Limb (tissue), 2 donors: ENCODE measurements around the gene PAN3.

Source experiments
- DNase-seq, 2 donors: peaks; one replicate each; pipeline ENCODE4 v3.0.0-alpha.2; 2016; ENCODE audit errors: extremely low spot score in 2 of 2

The PAN3 gene

GRCh38 chr13:28299916-28300315 lies 161.6 kb downstream of the PAN3 start:
- no peak for DNase-seq

- no peak for DNase-seq
These were observed 163.5 kb downstream of the PAN3 start for GRCh38 chr13:28301839-28302238.

DNA sequence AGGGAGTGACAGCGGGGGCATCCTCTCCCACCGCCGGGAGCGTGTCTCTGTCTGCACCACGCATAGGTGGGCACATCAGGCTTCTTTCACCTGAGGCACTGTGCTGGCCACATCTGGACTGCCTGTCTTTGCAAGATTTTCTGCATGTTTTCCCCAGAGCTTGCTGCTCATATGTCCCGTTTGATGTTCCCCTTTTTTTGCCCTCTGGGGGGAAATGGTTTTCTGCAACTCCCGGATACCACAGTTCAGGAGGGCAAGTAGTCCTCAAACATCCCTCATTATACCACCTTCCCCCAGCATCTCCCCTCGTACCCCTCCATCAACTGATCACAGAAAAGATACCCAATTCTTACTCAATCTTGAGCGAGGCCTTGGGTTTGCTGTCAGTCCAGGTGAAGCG lies 168.0 kb downstream of the PAN3 start:
- no peak for DNase-seq

DNA sequence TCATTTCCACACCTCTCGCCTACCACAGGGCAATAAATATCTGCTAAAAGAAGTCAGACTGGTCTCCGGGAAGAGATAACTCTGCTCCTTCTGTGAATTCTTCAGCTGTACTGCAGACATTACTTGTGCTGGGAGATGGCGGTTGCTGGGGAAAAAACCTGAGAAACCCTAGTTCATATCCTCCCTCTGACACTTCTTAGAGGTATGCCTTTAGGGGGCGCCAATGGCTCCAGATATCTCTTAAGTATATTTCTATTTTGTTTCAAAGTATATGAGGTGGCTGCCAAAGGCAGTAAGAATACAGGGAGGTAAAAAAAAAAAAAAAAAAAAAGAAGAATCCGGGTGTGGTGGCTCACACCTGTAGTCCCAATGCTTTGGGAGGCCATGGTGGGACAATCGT lies 175.2 kb downstream of the PAN3 start:
- DNase-seq: no peak

- DNase-seq: no peak
These were observed 176.5 kb downstream of the PAN3 start for GRCh38 chr13:28314879-28315278.

DNA sequence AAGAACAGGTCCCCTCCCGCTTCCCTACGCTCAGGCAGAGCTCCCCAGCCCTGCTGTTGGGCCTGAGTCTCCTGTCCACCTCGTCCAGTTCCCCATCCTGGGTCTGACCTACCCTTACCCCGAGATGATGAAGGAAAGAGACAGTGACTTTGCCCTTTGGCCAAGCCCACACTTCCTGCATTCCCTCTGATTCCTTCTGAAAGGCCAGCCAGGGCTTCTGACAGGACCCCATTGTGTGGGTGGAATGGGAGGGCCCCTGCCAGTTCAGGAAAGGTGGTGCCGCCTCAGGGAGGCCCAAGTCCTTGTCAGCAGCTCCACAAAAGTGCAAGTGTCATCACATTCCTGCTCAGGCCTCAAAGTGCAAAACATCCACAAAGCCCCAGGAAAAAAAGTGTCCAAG lies 177.8 kb downstream of the PAN3 start:
- DNase-seq: no peak

DNA sequence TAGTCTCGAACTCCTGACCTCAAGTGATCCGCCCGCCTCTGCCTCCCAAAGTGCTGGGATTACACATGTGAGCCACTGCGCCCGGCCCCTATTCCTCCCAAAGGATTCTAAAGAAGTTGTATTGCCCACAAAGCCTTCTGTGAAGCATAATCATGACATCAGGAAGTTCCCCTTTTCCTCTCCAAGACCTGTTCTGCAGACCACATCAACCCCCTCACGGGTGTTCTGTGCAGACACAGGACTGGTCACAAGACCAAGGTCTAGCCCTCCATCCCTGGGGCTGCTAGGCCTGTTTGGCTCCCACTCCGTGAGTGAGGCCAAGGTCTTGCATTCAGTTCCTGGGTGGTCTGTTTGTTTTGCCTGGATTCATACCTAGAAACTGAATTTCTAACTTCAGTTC lies 178.5 kb downstream of the PAN3 start:
- no peak for DNase-seq

- peak; percentile 38 to 62 for DNase-seq
These were observed 180.2 kb downstream of the PAN3 start for GRCh38 chr13:28318496-28318895.

DNA sequence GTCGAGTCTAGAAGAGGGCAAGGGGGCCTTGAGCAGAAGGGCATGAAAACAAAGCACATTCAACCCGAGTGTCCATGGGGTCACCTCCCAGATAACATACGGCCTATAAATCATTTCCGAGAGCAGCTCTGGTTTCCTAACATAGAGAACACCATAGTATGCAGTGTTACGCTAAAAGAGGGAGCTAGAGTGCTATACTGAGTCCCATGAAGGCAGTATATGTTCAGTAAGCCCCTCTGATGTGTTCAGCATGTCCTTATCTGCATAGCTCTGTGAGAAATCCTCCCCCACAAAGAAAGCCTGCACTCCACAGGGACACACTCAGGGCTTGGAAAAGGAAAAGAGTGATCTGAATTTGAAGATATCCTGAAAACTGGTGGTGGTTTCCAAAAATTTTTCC lies 181.2 kb downstream of the PAN3 start:
- no peak for DNase-seq

DNA sequence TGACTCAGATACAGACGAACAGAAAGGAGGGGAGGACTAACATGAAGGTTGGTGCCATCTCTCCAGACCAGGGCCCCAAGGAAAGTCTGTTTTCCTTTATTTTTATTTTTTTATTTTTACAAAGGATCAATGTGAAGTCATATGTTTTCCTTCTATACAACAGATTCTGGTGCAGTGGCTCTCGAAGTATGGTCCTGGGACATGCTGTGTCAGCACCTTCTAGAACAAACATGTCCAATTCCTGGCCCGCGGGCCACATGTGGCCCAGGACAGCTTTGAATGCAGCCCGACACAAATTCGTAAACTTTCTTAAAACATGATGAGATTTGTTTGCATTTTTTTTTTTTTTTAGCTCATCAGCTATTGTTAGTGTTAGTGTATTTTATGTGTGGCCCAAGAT lies 181.9 kb downstream of the PAN3 start:
- DNase-seq: no peak

GRCh38 chr13:28320884-28321574 lies 182.7 kb downstream of the PAN3 start:
- DNase-seq: no peak

GRCh38 chr13:28321756-28322155 lies 183.4 kb downstream of the PAN3 start:
- no peak for DNase-seq

GRCh38 chr13:28322256-28322905 lies 184.0 kb downstream of the PAN3 start:
- no peak for DNase-seq

DNA sequence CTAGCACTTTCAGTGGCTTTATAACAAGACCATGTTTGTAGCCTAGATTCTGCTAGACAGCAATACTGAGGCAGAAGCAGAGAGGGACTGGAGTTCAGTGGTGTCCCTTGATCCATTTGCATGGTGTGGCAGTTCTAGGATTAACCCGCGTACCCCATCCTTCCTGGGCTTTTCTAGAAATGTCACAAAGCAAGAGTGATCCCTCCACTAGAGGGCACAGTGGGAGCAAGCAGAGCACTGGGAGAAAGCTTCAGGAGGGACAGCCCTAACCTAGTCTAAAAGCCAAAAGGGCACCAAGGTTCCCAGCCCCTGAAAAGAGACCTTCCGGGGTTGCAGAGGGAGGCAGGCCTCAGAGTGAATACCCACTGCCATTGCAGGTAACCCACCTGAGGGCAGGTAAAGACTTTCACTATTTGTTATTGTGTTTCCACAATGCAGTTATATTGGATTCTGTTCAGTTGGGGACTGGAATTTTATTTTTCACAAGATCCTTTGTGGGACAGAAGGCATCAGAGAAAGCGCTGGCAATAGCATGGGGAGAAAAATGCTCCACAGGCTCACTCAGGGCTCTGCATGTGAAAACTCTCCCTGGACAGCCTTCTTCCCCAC lies 185.9 kb downstream of the PAN3 start:
- DNase-seq: peak; percentile 41 to 54

- no peak for DNase-seq
These were observed 186.7 kb downstream of the PAN3 start for GRCh38 chr13:28325022-28325421.

DNA sequence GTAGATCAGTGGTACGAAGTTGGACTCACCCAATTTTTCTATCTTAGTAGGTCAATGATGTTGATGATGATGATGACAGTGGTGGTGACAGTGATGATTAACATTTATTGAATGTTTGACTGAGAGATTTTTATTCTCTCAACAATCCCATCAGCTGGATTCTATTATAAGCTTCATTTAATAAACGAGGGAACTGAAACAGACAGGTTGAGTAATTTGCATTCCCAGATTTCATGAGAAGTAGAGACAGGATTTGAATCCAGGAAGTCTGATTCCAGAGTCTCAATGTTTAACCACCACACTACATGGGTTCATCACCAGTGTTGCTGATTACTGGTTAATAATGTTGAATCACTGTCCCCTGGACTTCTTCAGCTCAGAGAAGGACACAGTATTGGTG lies 187.7 kb downstream of the PAN3 start:
- DNase-seq: no peak

DNA sequence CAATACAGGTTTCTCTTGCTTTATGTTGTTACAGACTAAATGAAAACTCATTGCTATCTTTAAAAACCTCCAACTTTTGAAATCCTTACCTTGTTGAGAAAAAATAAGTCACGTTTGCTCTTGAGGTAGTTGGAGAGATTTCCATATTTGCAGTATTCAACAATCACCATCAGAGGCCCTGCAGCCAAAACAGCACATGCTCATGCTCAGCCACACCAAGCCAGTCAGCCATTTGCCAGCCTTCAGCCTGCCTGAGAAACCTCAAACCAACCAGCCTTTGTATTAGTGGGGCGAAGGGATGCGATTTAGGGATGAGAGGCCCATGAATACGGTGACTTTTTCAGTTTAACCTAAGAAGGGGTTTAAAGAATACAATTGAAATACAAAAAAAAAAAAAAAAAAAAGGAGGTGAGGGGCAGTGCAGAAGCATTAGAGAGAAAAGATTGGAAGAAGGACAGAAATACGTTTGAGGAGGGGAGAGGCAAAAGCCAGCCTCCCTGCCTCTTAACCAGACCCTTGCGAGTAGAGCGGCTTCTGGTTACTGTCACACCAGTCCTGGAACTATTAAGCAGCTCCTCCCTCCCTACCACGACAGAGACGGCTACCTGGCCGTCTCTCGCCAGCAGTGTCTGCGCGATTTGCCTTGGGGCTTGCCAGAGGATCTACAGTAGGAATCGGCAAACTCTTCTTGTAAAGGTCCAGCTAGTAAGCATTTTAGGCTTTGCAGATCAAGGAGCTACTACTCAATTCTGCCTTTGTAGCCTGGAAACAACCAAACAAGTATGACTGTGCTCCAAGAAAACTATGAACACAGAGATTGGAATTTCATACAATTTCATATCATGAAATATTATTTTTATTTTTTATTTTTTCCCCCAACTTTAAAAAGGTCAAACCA lies 189.3 kb downstream of the PAN3 start:
- DNase-seq: no peak

GRCh38 chr13:28328271-28328607 lies 189.9 kb downstream of the PAN3 start:
- DNase-seq: no peak

DNA sequence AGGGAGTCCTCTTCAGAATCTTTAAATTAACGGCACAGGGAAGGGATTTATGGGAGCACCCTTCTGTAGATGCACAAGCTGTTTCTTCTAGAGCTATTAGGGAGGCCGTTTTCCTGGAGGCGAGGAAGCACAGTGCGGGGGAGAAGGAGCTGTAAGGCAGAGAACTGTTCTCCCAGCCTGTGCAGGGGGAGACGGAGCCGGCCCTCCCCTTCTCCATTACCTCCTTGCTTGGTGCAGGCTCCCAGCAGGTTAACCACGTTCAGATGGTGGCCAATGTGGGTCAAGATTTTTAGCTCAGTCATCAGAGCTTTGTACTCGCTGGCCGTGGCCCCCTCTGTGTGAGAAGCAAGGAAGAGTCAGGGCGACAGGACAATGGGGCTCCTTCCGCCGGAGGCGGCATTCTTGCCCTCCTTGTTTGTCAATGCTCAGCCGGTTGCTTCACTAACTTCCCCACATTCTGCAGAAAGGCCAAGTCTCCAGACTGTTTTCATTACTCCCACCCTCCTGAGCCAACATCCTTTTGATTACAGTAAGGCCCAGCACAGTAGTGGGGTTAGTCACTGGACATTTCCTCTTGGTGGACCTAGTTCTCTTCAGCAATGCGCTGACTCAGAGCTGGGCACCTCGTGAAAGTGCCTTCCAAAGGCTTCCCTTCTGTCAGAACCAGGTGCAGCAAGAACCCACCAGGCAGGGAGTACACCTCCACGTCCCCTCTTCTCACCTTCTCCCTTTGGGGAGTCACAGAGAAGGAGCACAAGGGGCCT lies 191.2 kb downstream of the PAN3 start:
- DNase-seq: no peak

DNA sequence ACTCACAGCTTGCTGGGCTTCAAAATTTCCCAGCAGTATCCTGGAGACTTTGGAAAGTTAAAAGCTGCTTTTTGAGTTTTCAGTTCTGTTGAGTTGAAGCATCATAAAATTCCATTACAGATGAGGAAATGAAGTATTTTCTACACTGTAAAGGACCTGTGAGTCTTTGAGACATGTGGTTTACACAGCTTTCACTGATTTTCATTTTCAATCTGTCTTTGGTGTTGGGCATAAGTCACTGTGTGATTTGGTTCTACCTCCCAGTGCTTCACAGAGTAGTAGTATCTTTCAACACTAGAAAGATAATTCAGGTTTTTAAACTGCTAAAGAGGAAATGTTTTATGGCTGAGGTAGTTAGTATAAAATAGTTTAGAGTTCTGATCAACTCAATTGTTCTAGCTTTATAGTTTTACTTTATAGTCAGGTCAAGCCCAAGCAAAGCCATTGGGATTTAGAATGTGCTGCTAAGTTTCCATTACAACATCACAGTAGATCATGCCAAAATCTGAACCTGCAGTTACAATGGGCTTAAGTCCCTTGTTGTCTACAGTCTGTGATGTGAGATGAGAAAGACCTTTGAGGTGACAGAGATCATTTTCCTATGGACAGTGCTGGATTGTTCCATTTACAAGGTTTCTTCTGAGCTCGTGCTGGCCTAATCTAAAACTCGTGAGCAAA lies 195.0 kb downstream of the PAN3 start:
- no peak for DNase-seq

DNA sequence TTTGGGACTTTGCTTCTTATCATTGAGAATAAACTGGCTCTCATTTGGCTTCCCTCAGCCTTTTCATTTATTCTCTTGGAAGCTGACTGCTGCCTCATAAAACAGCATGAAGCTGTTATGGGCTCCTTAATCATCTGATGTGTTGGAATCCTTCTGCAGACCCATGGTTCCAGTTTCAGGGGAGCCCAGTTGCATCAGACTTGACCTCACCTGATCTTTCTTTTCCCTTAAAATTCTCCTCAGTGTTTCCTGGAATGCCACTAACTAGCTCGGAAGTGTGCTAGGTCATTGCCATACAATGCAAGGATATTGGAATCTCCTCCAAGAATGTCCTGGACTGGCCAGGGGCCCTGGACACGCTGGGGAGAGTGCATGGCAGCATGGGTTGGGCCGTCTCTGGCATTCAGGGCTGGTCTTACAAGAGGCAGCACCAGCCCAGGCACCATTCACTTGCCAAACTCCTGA lies 197.9 kb downstream of the PAN3 start:
- no peak for DNase-seq
